H1 (cell line): ENCODE data around the gene OMA1. TPM values are rescaled to one million over a fixed set of nuclear protein-coding genes. Genes with fewer than 3 reads are reported as not detected.

Experiments
- CTCF ChIA-PET: fragments of 300-600 bp; sonication (Branson Sonifier 250); formaldehyde crosslinking; loops from one replicate; lab custom pipeline; 2021; ENCODE audit not compliant: partially characterized antibody; lab: Charles Lee
- POLR2A ChIA-PET: fragments of 300-600 bp; sonication (Branson Sonifier 250); formaldehyde crosslinking; loops from one replicate; lab custom pipeline; 2021; ENCODE audit warnings: inconsistent platforms; ENCODE audit not compliant: partially characterized antibody; lab: Charles Lee
- DNase-seq, 2 experiments: peaks; one replicate each; pipeline versions ENCODE4 v3.0.0 to v3.0.0-alpha.2; 2010 to 2022; ENCODE audit warnings: low spot score in 2 of 2, low read depth in 1 of 2, mixed read lengths in 1 of 2
- FAIRE-seq: peaks from 2 replicates; lab custom pipeline; 2011; peaks lifted over from hg19 to GRCh38; lab: Jason Lieb, UNC
- H2AFZ ChIP-seq: 2 replicates; pipeline ENCODE4 v1.8.1; 2012; ENCODE audit warnings: low read length, inconsistent platforms
- H2AK5ac ChIP-seq: 2 replicates; pipeline ENCODE4 v1.6.1; 2013; ENCODE audit warnings: low read depth, low read length
- H2BK120ac ChIP-seq: replicated peaks from 2 replicates; pipeline ENCODE3; 2013; ENCODE audit warnings: low read depth, low read length, inconsistent platforms
- H2BK12ac ChIP-seq: 2 replicates; pipeline ENCODE4 v1.6.1; 2013; ENCODE audit warnings: low read depth, low read length
- H2BK15ac ChIP-seq: 2 replicates; pipeline ENCODE4 v1.6.1; 2013; ENCODE audit warnings: low read length
- H2BK20ac ChIP-seq: 2 replicates; pipeline ENCODE4 v1.6.1; 2013; ENCODE audit warnings: low read length
- H2BK5ac ChIP-seq: 2 replicates; pipeline ENCODE4 v1.6.1; 2013; ENCODE audit warnings: low read depth, low read length
- H3K14ac ChIP-seq: 2 replicates; pipeline ENCODE4 v1.6.1; 2013; ENCODE audit warnings: inconsistent platforms; ENCODE audit not compliant: insufficient read length
- H3K18ac ChIP-seq: 2 replicates; pipeline ENCODE4 v1.6.1; 2013; ENCODE audit warnings: low read length; ENCODE audit errors: extremely low read depth
- H3K23ac ChIP-seq: 2 replicates; pipeline ENCODE4 v1.6.1; 2013; ENCODE audit warnings: inconsistent platforms; ENCODE audit not compliant: insufficient read length
- H3K23me2 ChIP-seq: 2 replicates; pipeline ENCODE4 v1.6.1; 2013; ENCODE audit warnings: low read depth, low read length
- H3K27ac ChIP-seq: 2 replicates; pipeline ENCODE4 v1.6.1; 2011; ENCODE audit warnings: low read depth, low read length, inconsistent platforms
- H3K27me3 ChIP-seq, 4 experiments: replicated peaks in 1 of 4; 1 replicate in 1 of 4; 2 replicates in 3 of 4; pipeline versions ENCODE4 v1.6.1 to v1.8.1; 2011 to 2013; ENCODE audit warnings: low read length in 3 of 4, mild to moderate bottlenecking in 3 of 4, inconsistent platforms in 2 of 4, mixed read lengths in 2 of 4, moderate library complexity in 1 of 4; ENCODE audit not compliant: control insufficient read depth in 3 of 4, insufficient read depth in 3 of 4; ENCODE audit errors: extremely low read depth in 1 of 4
- H3K36me3 ChIP-seq, 4 experiments: 2 replicates each; pipeline versions ENCODE4 v1.6.1 to v1.8.1; 2011 to 2013; ENCODE audit warnings: mild to moderate bottlenecking in 4 of 4, low read length in 3 of 4, moderate library complexity in 2 of 4, control low read depth in 1 of 4, inconsistent platforms in 1 of 4; ENCODE audit not compliant: insufficient read depth in 4 of 4, control insufficient read depth in 2 of 4
- H3K4ac ChIP-seq: replicated peaks from 2 replicates; pipeline ENCODE3; 2013; ENCODE audit warnings: low read length, low read depth, mixed read lengths, inconsistent platforms; ENCODE audit not compliant: insufficient read length
- H3K4me1 ChIP-seq, 4 experiments: replicated peaks in 1 of 4; 1 replicate in 1 of 4; 2 replicates in 3 of 4; pipeline versions ENCODE4 v1.6.1 to v1.8.1; 2011 to 2013; ENCODE audit warnings: low read length in 3 of 4, inconsistent platforms in 2 of 4, mixed read lengths in 1 of 4; ENCODE audit not compliant: insufficient read depth in 4 of 4, control insufficient read depth in 3 of 4
- H3K4me2 ChIP-seq, 2 experiments: 2 replicates each; pipeline versions ENCODE4 v1.6.1 to v1.8.1; 2011 to 2013; ENCODE audit warnings: low read depth in 2 of 2, low read length in 2 of 2, control low read depth in 1 of 2, inconsistent platforms in 1 of 2, mild to moderate bottlenecking in 1 of 2; ENCODE audit not compliant: insufficient read depth in 1 of 2
- H3K4me3 ChIP-seq, 4 experiments: fragments of 200-600, 300-600 bp in 1 of 4; sonication (generic), shearing (Covaris generic), sonication (Bioruptor Twin) in 1 of 4; 2 replicates each; pipeline versions ENCODE4 v1.5.1 to v1.8.1; 2011 to 2016; ENCODE audit warnings: low read length in 4 of 4, low read depth in 3 of 4, control low read depth in 2 of 4, inconsistent platforms in 2 of 4, mild to moderate bottlenecking in 2 of 4, mixed read lengths in 1 of 4, moderate library complexity in 1 of 4; ENCODE audit not compliant: insufficient read depth in 2 of 4; ENCODE audit errors: extremely low read depth in 1 of 4
- H3K56ac ChIP-seq: replicated peaks from 2 replicates; pipeline ENCODE3; 2013; ENCODE audit warnings: low read depth, mild to moderate bottlenecking, mixed read lengths, low read length, inconsistent platforms; ENCODE audit not compliant: insufficient read length
- H3K79me1 ChIP-seq: 2 replicates; pipeline ENCODE4 v1.6.1; 2013; ENCODE audit warnings: low read depth, low read length, control low read depth
- H3K79me2 ChIP-seq, 2 experiments: 2 replicates each; pipeline versions ENCODE4 v1.6.1 to v1.8.1; 2012 to 2013; ENCODE audit warnings: low read length in 2 of 2, mild to moderate bottlenecking in 2 of 2, inconsistent platforms in 1 of 2; ENCODE audit not compliant: insufficient read depth in 2 of 2, control insufficient read depth in 1 of 2
- H3K9ac ChIP-seq, 4 experiments: replicated peaks in 1 of 4; 1 replicate in 1 of 4; 2 replicates in 3 of 4; pipeline versions ENCODE4 v1.6.1 to v1.8.1; 2011 to 2013; ENCODE audit warnings: low read depth in 3 of 4, low read length in 3 of 4, control low read depth in 2 of 4, mild to moderate bottlenecking in 2 of 4, moderate library complexity in 2 of 4, inconsistent platforms in 1 of 4; ENCODE audit errors: extremely low read depth in 1 of 4
- H3K9me3 ChIP-seq, 2 experiments: 2 replicates each; pipeline versions ENCODE4 v1.6.1 to v1.8.1; 2012 to 2013; ENCODE audit warnings: mild to moderate bottlenecking in 2 of 2, moderate library complexity in 2 of 2, control low read depth in 1 of 2, inconsistent platforms in 1 of 2, low read depth in 1 of 2, low read length in 1 of 2, mixed read lengths in 1 of 2; ENCODE audit not compliant: insufficient read depth in 2 of 2
- H4K20me1 ChIP-seq, 2 experiments: replicated peaks in 1 of 2; 2 replicates each; pipeline versions ENCODE3 to v1.8.1; 2011 to 2013; ENCODE audit warnings: inconsistent platforms in 2 of 2, low read length in 2 of 2, mild to moderate bottlenecking in 1 of 2; ENCODE audit not compliant: insufficient read depth in 2 of 2, control insufficient read depth in 1 of 2
- H4K5ac ChIP-seq: 2 replicates; pipeline ENCODE4 v1.6.1; 2013; ENCODE audit warnings: low read length, low read depth, mixed read lengths, inconsistent platforms; ENCODE audit not compliant: insufficient read length
- H4K8ac ChIP-seq: 2 replicates; pipeline ENCODE4 v1.8.0; 2013; ENCODE audit warnings: mild to moderate bottlenecking, moderate library complexity, low read length, inconsistent platforms; ENCODE audit not compliant: insufficient read depth; ENCODE audit errors: extremely low read depth
- H4K91ac ChIP-seq: replicated peaks from 2 replicates; pipeline ENCODE3; 2013; ENCODE audit warnings: low read length, mixed read lengths, inconsistent platforms; ENCODE audit not compliant: insufficient read length
- ATF2 ChIP-seq: IDR thresholded peaks from 2 replicates; pipeline ENCODE4 v1.6.1; 2012; ENCODE audit warnings: low read length, inconsistent platforms
- CBX5 ChIP-seq: fragments of 300-800, 300-1000 bp; sonication (generic); IDR thresholded peaks from 2 replicates; pipeline ENCODE4 v1.7.1; 2016; ENCODE audit warnings: antibody characterized with exemption, low read length, low read depth
- HDAC6 ChIP-seq: IDR thresholded peaks from one replicate; pipeline ENCODE4 v1.7.1; 2012; ENCODE audit warnings: low read depth, mild to moderate bottlenecking, inconsistent platforms, low read length, moderate library complexity
- KDM4A ChIP-seq: IDR thresholded peaks from one replicate; pipeline ENCODE4 v1.7.1; 2012; ENCODE audit warnings: low read depth, mild to moderate bottlenecking, moderate library complexity, low read length, inconsistent platforms; ENCODE audit not compliant: severe bottlenecking
- MAFK ChIP-seq: IDR thresholded peaks from 2 replicates; pipeline ENCODE4 v1.6.1; 2012; ENCODE audit warnings: low read depth, mild to moderate bottlenecking, improper control_type of control experiment, low read length
- NRF1 ChIP-seq: IDR thresholded peaks from 2 replicates; pipeline ENCODE4 v1.6.1; 2011; ENCODE audit warnings: mild to moderate bottlenecking, low read depth, low read length, improper control_type of control experiment
- PHF8 ChIP-seq: fragments of 200-600 bp; sonication (generic); conservative IDR thresholded peaks from 2 replicates; pipeline ENCODE4 v1.7.1; 2012; ENCODE audit warnings: low read depth, mild to moderate bottlenecking, inconsistent platforms, low read length, moderate library complexity
- RBBP5 ChIP-seq: IDR thresholded peaks from 2 replicates; pipeline ENCODE4 v1.7.1; 2012; ENCODE audit warnings: low read depth, mild to moderate bottlenecking, inconsistent platforms, low read length, moderate library complexity, borderline replicate concordance
- TBP ChIP-seq: IDR thresholded peaks from 2 replicates; pipeline ENCODE4 v1.6.1; 2011; ENCODE audit warnings: low read depth, low read length, improper control_type of control experiment
- WGBS, 2 experiments: shearing (Covaris generic) in 1 of 2; methylation state at CpG; one replicate each; pipeline versions ENCODE4 v1.1.6 to v1.1.7; 2013 to 2015; ENCODE audit warnings: low lambda C conversion rate in 2 of 2, mixed read lengths in 2 of 2, inconsistent platforms in 1 of 2, low coverage in 1 of 2, missing lambda C conversion rate in 1 of 2; ENCODE audit not compliant: insufficient replicate concordance in 2 of 2, insufficient coverage in 1 of 2, insufficient read length in 1 of 2; ENCODE audit errors: extremely low coverage in 1 of 2, missing lambda C conversion rate in 1 of 2; 5-methylcytosine and 5-hydroxymethylcytosine counted together
- polyA plus RNA-seq, 7 experiments: library from polyadenylated mRNA; depleted of rRNA in 3 of 7; stranded (reverse) in 5 of 7; unstranded in 2 of 7; fragments of >200 nt in 5 of 7; fragments of 200-250 nt in 2 of 7; gene quantifications; 1 replicate in 5 of 7; 2 replicates in 1 of 7; 4 replicates in 1 of 7; pipeline versions ENCODE4 v1.2.1 to v1.2.3, GENCODE V29; 2011 to 2013; ENCODE audit warnings: missing spikeins in 2 of 7, mixed read lengths in 2 of 7
- total RNA-seq: library from RNA; stranded (reverse); fragmentation: NEBNext Ultra II Directional; extraction: Animal tissue kit (Norgen Biotek cat#: 25700); gene quantifications from 2 replicates; pipeline ENCODE4 v1.2.1, GENCODE V29; 2021
- TF ChIP-seq, protein P1 (sequence below): IDR thresholded peaks from 2 replicates; pipeline ENCODE4 v1.6.1; 2012; ENCODE audit warnings: inconsistent platforms
- TF ChIP-seq, protein P2 (sequence below): IDR thresholded peaks from 2 replicates; pipeline ENCODE4 v1.6.1; 2011; ENCODE audit warnings: low read depth, mild to moderate bottlenecking, low read length; ENCODE audit not compliant: insufficient read depth

Gene OMA1
- total and polyA plus RNA-seq, 2 of the 8 experiments (the other 6 are each of a cell fraction or from before 2014, with no cell fraction given): 7.7 to 11.7 TPM

GRCh38 chr1:58585166-58585565, 38.6 kb upstream of the OMA1 start:
- H4K5ac ChIP-seq: no peak overlapping the region
- H3K23me2 ChIP-seq: no peaks in the 10 kb centered on the region
- H3K14ac ChIP-seq: no peak overlapping the region
- FAIRE-seq (no peak), DNase-seq (no peak)
- H3K27me3 ChIP-seq: no peaks in the 10 kb centered on the region
- no peak overlapping the region for H2BK5ac ChIP-seq
- no peak overlapping the region for H3K4me3 ChIP-seq
- no peaks in the 10 kb centered on the region for H3K79me1 ChIP-seq
- no peak overlapping the region for H2BK120ac ChIP-seq
- no peak overlapping the region for H3K27ac ChIP-seq
- ChIA-PET POLR2A (no interaction called here), CTCF (interaction anchor here (0.9 to 1.8 kb wide), 3 partner anchors 66 to 70 kb away, joined by 4 to 5 read pairs (median 4); no protein-coding TSS in a partner anchor)
- no peak overlapping the region for H2BK12ac ChIP-seq
- H2BK15ac ChIP-seq: no peak overlapping the region
- H3K36me3 ChIP-seq: no peaks in the 10 kb centered on the region
- 81% methylated on average over 2 of the region's 2 CpGs; no CpG with 5 or more reads in 1 of the 2 experiments for WGBS, 2 experiments
- no peak overlapping the region for H2BK20ac ChIP-seq
- no peaks in the 10 kb centered on the region for H4K20me1 ChIP-seq
- H4K91ac ChIP-seq: no peak overlapping the region
- H2AK5ac ChIP-seq: no peak overlapping the region
- no peaks in the 10 kb centered on the region for H3K4me1 ChIP-seq
- no peak overlapping the region for H3K18ac ChIP-seq
- H3K4me2 ChIP-seq: no peak overlapping the region
- H3K79me2 ChIP-seq: no peaks in the 10 kb centered on the region
- no peak overlapping the region for H3K9ac ChIP-seq
- H3K56ac ChIP-seq: no peak overlapping the region
- H3K9me3 ChIP-seq: no peaks in the 10 kb centered on the region
- no peak overlapping the region for H4K8ac ChIP-seq
- H3K4ac ChIP-seq: no peak overlapping the region
- H2AFZ ChIP-seq: no peak overlapping the region
- H3K23ac ChIP-seq: no peak overlapping the region
- TF ChIP-seq, protein P1, sequence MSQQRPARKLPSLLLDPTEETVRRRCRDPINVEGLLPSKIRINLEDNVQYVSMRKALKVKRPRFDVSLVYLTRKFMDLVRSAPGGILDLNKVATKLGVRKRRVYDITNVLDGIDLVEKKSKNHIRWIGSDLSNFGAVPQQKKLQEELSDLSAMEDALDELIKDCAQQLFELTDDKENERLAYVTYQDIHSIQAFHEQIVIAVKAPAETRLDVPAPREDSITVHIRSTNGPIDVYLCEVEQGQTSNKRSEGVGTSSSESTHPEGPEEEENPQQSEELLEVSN: no peak
- no peak for TF ChIP-seq RBBP5
- TF ChIP-seq CBX5: no peak
- no peak for TF ChIP-seq PHF8
- TF ChIP-seq, protein P2, sequence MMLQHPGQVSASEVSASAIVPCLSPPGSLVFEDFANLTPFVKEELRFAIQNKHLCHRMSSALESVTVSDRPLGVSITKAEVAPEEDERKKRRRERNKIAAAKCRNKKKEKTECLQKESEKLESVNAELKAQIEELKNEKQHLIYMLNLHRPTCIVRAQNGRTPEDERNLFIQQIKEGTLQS: no peak
- no peak for TF ChIP-seq MAFK
- TF ChIP-seq KDM4A: no peak
- TF ChIP-seq ATF2: no peak
- TF ChIP-seq TBP: no peak
- TF ChIP-seq NRF1: no peak
- no peak for TF ChIP-seq HDAC6
